Erythroblast (primary cell): ENCODE measurements around the gene EDC3.

Source experiments
- GATA1 ChIP-seq: IDR thresholded peaks from 2 replicates; pipeline ENCODE4 v1.6.1; 2011; ENCODE audit warnings: low read depth, mild to moderate bottlenecking, control low read depth, low read length, moderate library complexity
- POLR2A ChIP-seq: IDR thresholded peaks from 2 replicates; pipeline ENCODE4 v1.6.1; 2011; ENCODE audit warnings: mild to moderate bottlenecking, low read length

GRCh38 chr15:74683758-74684157 is 12.1 kb downstream of the EDC3 start:
- TF ChIP-seq POLR2A (no peak), GATA1 (no peak)
